ENCODE results near the gene LHFPL3. TPM values are rescaled to one million over a fixed set of nuclear protein-coding genes. Genes with fewer than 3 reads are reported as not detected.
"Not testable (repeated sequence)": the region's sequence is repeated elsewhere in the genome, so short reads cannot be mapped to it uniquely, and the experiment has no call there.

The LHFPL3 gene
- total RNA-seq, 2 donors from 2014 or later, result not detected

DNA sequence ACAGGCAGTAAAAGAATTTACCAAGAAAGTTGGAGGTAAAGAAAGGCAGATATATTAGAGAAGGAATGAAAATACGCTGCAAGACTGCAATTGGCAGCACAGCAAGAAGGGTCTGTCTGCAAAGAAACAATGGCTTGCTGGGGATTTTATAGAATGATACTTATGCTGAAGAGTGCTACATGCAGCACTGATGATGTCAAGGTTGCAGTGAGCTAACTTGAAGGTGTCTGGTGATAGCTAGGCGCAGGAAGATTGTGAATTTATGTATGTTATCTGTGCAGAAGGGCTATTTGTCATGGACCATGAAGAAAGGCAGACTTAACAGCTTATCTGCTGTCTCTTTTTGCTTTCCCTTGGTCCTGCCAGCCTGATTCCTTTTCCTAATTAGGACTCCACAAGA is 366.3 kb downstream of the LHFPL3 start:
- no peaks in the 10 kb centered on the region for H3K36me3 Mint-ChIP-seq (ENCODE audit: low read depth)
- peaks cover 5% of the 10 kb centered on the region for H3K27me3 Mint-ChIP-seq
- H3K27ac Mint-ChIP-seq, result no peak overlapping the region
- no peak for ATAC-seq (replicated peaks)
- no peaks in the 10 kb centered on the region for H3K9me3 Mint-ChIP-seq
- no peak overlapping the region for H3K4me3 Mint-ChIP-seq
- H3K4me1 Mint-ChIP-seq, result no peaks in the 10 kb centered on the region

DNA sequence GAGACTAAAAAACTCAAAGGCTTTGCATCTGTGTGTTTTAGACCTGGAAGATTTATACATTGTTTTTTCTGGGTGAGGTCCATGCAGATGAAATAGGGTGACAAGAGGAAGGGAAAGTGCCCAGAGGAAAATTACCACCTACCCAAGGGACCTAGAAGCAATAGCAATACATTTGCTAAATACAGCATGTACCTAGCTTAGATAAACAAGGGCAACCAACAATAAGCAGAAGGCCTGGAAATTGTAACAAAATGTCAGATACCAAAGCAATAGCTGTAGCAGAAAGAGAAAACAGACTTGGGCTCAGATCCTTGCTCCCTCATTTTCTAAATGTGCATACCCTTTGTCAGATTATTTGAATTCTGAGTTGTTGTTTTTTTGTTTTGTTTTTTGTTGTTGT is 367.2 kb downstream of the LHFPL3 start:
- ATAC-seq (replicated peaks), result no peak
- Mint-ChIP-seq H3K27me3 (peaks cover 5% of the 10 kb centered on the region), H3K4me1 (no peaks in the 10 kb centered on the region), H3K9me3 (no peaks in the 10 kb centered on the region), H3K27ac (no peak overlapping the region), H3K36me3 (ENCODE audit: low read depth) (no peaks in the 10 kb centered on the region), H3K4me3 (no peak overlapping the region)

GRCh38 chr7:104700336-104700735 is 371.9 kb downstream of the LHFPL3 start:
- Mint-ChIP-seq H3K27me3 (peaks cover 3% of the 10 kb centered on the region), H3K9me3 (no peaks in the 10 kb centered on the region), H3K36me3 (ENCODE audit: low read depth) (no peaks in the 10 kb centered on the region), H3K4me1 (no peaks in the 10 kb centered on the region), H3K4me3 (no peak overlapping the region), H3K27ac (no peak overlapping the region)
- no peak for ATAC-seq (replicated peaks)

GRCh38 chr7:104721027-104721426 is 392.6 kb downstream of the LHFPL3 start:
- not testable (repeated sequence) for H3K36me3 Mint-ChIP-seq (ENCODE audit: low read depth); H3K4me3 Mint-ChIP-seq; H3K9me3 Mint-ChIP-seq; ATAC-seq (replicated peaks); H3K27me3 Mint-ChIP-seq; H3K4me1 Mint-ChIP-seq; H3K27ac Mint-ChIP-seq

DNA sequence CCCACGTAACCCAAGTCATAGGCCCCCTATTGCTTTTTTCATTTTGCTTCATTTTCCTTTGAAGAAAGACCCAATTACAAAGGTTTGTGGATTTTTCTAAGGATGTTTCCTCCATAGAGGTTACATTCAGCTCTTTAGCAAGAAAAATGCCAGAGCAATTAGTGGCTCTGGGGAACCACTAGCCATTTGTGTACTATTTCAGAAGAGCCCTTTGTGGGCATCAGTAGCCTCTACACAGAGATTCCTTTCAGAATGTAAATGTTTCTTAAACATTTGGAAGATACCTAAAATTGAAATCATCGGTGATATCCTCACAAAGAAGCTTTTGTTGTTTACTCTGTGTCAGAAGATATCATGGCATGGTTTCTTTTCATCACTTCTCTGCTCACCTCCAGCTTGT is 394.6 kb downstream of the LHFPL3 start:
- Mint-ChIP-seq H3K4me3 (no peak overlapping the region), H3K9me3 (no peaks in the 10 kb centered on the region), H3K27ac (no peak overlapping the region), H3K27me3 (peaks cover under 1% of the 10 kb centered on the region), H3K4me1 (no peaks in the 10 kb centered on the region), H3K36me3 (ENCODE audit: low read depth) (no peaks in the 10 kb centered on the region)
- ATAC-seq (replicated peaks), result no peak

DNA sequence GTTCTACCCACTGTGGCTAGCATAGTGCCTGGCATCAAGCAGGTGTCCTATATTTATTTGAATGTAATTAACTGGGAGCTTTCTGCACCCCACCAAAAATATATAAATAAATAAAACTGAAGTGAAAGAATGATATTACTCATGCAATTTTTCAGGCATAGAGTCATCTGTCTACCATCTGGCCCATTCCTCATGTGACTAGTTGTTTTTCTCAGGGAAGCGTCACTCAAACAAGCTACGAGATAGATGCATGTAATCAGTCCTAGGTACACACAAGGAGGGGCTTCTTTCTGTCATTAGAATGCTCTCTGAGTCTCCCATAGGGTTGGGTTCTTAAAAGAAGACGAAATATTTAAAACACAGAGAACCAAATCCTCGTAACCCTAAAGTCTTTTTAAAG is 430.1 kb downstream of the LHFPL3 start:
- H3K4me1 Mint-ChIP-seq, result no peaks in the 10 kb centered on the region
- H3K4me3 Mint-ChIP-seq, result no peak overlapping the region
- ATAC-seq (replicated peaks), result no peak
- H3K36me3 Mint-ChIP-seq (ENCODE audit: low read depth), result no peaks in the 10 kb centered on the region
- no peaks in the 10 kb centered on the region for H3K9me3 Mint-ChIP-seq
- peaks cover 7% of the 10 kb centered on the region for H3K27me3 Mint-ChIP-seq
- no peak overlapping the region for H3K27ac Mint-ChIP-seq

DNA sequence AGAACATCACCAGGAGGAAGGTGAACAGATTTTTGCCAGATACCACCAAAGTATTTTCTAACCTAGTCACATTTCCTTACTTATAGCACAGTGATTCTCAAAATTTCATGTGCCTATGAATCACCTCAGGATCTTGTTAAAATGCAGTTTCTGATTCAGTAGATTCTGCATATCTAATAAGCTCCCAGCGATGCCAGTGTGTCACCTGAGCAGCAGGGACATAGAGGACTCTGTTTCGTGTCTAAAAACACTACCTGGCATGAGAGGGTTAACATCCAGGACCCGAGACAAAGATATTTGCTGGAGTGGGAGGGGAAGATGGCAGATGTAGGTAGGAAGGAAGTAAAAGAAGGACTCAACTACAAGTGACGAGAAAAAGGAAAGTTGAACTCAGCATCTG is 433.5 kb downstream of the LHFPL3 start:
- H3K36me3 Mint-ChIP-seq (ENCODE audit: low read depth), result no peaks in the 10 kb centered on the region
- no peaks in the 10 kb centered on the region for H3K4me1 Mint-ChIP-seq
- H3K27ac Mint-ChIP-seq, result no peak overlapping the region
- H3K27me3 Mint-ChIP-seq, result peaks cover 6% of the 10 kb centered on the region
- H3K4me3 Mint-ChIP-seq, result no peak overlapping the region
- no peak for ATAC-seq (replicated peaks)
- no peaks in the 10 kb centered on the region for H3K9me3 Mint-ChIP-seq

- Mint-ChIP-seq H3K4me3 (no peak overlapping the region), H3K36me3 (ENCODE audit: low read depth) (no peaks in the 10 kb centered on the region), H3K4me1 (no peaks in the 10 kb centered on the region), H3K27ac (no peak overlapping the region), H3K9me3 (no peaks in the 10 kb centered on the region), H3K27me3 (peaks cover 10% of the 10 kb centered on the region)
- ATAC-seq (replicated peaks), result no peak
Measured at GRCh38 chr7:104767113-104767512, 438.7 kb downstream of the LHFPL3 start.

DNA sequence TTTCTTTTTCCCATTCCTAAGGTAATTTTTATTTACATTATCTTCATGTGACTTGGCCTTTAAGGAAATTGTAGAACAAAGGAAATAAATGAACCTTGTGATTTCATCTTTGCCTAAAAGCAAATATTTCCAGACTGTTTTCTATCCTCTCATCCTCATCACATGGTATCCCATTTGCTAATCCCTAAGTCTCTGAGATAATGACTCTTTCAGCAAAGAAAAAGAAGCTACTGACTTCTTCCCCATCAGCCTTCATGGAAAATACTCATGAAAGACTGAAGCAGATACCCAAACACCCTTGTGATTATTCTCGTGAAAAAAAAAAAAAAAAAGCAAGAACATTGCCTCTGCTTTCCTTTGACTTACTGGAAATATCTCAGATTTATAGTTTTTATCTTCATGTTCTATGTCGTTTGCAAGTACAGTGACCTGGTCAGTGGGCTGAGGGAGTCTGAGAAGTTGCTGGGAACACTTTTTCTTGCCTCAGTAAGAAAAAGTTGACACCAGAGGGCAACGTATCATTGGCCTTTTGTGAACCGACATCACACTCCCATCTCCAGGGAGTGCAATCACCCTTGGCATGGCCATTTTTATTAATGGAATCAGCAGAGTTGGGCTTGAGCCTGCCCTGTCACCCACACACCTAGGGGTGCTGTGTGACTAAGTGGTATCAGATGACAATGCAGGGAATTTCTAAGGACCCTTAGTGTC is 439.6 kb downstream of the LHFPL3 start:
- no peaks in the 10 kb centered on the region for H3K9me3 Mint-ChIP-seq
- ATAC-seq (replicated peaks), result no peak
- H3K4me1 Mint-ChIP-seq, result no peaks in the 10 kb centered on the region
- no peaks in the 10 kb centered on the region for H3K36me3 Mint-ChIP-seq (ENCODE audit: low read depth)
- H3K27ac Mint-ChIP-seq, result no peak overlapping the region
- peaks cover 15% of the 10 kb centered on the region for H3K27me3 Mint-ChIP-seq
- no peak overlapping the region for H3K4me3 Mint-ChIP-seq

- H3K27me3 Mint-ChIP-seq, result peaks cover 14% of the 10 kb centered on the region
Measured at GRCh38 chr7:104772405-104773345, 444.3 kb downstream of the LHFPL3 start.

DNA sequence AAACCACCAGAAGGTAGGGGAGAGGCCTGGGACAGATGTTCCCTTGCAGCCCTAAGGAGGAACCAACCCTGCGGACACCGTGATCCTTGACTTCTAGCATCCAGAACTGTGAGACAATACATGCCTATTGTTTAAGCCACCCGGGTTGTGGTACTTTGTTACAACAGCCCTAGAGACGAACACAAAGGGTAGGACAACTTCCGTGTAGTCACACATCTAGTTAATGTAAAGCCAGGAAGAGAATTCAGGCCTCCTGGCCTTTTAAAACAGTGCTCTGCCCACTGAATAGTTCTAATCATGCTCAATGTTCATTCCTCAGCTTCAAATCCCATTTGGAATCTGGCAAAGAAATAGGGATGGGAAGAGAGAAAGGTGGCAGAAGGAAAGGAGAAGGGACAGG is 445.4 kb downstream of the LHFPL3 start:
- H3K4me3 Mint-ChIP-seq, result no peak overlapping the region
- peaks cover 14% of the 10 kb centered on the region for H3K27me3 Mint-ChIP-seq
- no peaks in the 10 kb centered on the region for H3K36me3 Mint-ChIP-seq (ENCODE audit: low read depth)
- no peak for ATAC-seq (replicated peaks)
- H3K27ac Mint-ChIP-seq, result no peak overlapping the region
- no peaks in the 10 kb centered on the region for H3K9me3 Mint-ChIP-seq
- H3K4me1 Mint-ChIP-seq, result no peaks in the 10 kb centered on the region

More at GRCh38 chr7:104772405-104773345, 444.3 kb downstream of the LHFPL3 start:
- Mint-ChIP-seq H3K27ac (no peak overlapping the region), H3K4me1 (no peaks in the 10 kb centered on the region), H3K4me3 (no peak overlapping the region), H3K9me3 (no peaks in the 10 kb centered on the region), H3K36me3 (ENCODE audit: low read depth) (no peaks in the 10 kb centered on the region)
- no peak for ATAC-seq (replicated peaks)

- Mint-ChIP-seq H3K4me1 (no peaks in the 10 kb centered on the region), H3K4me3 (no peak overlapping the region), H3K27ac (no peak overlapping the region), H3K27me3 (peaks cover 14% of the 10 kb centered on the region), H3K36me3 (ENCODE audit: low read depth) (no peaks in the 10 kb centered on the region), H3K9me3 (no peaks in the 10 kb centered on the region)
- ATAC-seq (replicated peaks), result no peak
Measured at GRCh38 chr7:104775531-104775930, 447.1 kb downstream of the LHFPL3 start.

GRCh38 chr7:104777301-104777800 is 448.9 kb downstream of the LHFPL3 start:
- H3K27ac Mint-ChIP-seq, result no peak overlapping the region
- no peak overlapping the region for H3K4me3 Mint-ChIP-seq
- H3K27me3 Mint-ChIP-seq, result peaks cover 5% of the 10 kb centered on the region
- no peaks in the 10 kb centered on the region for H3K9me3 Mint-ChIP-seq
- no peaks in the 10 kb centered on the region for H3K4me1 Mint-ChIP-seq
- no peak for ATAC-seq (replicated peaks)
- H3K36me3 Mint-ChIP-seq (ENCODE audit: low read depth), result no peaks in the 10 kb centered on the region

DNA sequence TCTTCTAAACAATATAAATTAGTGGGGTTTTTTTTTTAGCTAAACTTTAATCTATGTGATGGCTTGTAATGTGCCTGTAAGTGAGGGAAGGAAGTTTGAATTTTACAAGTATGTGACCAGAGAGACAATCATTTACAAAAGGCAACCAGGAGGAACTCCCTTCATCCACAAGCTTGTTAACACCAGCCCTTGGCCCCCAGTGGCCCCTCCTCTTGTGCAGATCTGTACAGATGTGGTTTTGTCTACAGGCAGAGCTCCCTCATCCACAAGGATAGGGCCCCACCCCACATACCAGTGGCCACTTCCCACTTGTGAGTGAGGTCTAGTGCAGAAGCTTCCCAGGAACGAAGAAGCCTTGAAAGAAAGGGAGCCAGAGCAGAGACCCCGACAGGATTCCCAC is 451.5 kb downstream of the LHFPL3 start:
- H3K9me3 Mint-ChIP-seq, result no peaks in the 10 kb centered on the region
- ATAC-seq (replicated peaks), result no peak
- H3K27ac Mint-ChIP-seq, result no peak overlapping the region
- no peaks in the 10 kb centered on the region for H3K4me1 Mint-ChIP-seq
- H3K36me3 Mint-ChIP-seq (ENCODE audit: low read depth), result no peaks in the 10 kb centered on the region
- no peak overlapping the region for H3K4me3 Mint-ChIP-seq
- H3K27me3 Mint-ChIP-seq, result no peaks in the 10 kb centered on the region

DNA sequence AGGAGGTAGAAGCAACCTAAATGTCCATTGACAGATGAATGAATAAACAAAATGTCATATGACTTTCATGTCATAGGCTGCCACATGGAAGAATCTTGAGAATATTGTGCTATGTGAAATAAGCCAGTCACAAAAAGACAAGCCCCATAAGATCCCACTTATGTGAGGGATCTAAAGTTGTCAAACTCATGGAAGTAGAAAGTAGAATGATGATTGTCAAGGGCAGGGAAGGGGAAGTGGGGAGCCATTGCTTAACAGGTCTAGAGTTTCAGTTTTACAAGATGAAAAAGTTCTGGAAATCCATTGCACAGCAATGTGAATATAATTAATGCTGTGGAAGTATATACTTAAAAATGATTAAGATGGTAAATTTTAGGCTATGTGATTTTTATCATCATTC is 456.3 kb downstream of the LHFPL3 start:
- no peak overlapping the region for H3K4me3 Mint-ChIP-seq
- H3K27ac Mint-ChIP-seq, result no peak overlapping the region
- ATAC-seq (replicated peaks), result no peak
- no peaks in the 10 kb centered on the region for H3K4me1 Mint-ChIP-seq
- peaks cover 5% of the 10 kb centered on the region for H3K27me3 Mint-ChIP-seq
- no peaks in the 10 kb centered on the region for H3K36me3 Mint-ChIP-seq (ENCODE audit: low read depth)
- H3K9me3 Mint-ChIP-seq, result no peaks in the 10 kb centered on the region
